Keratinocyte (primary cell): ENCODE data around the gene PLEKHA6.

Experiments used
- EZH2 ChIP-seq: IDR thresholded peaks from one replicate; pipeline ENCODE4 v1.6.1; 2012; ENCODE audit warnings: inconsistent platforms, mild to moderate bottlenecking, low read length, moderate library complexity
- TF ChIP-seq, protein P1 (sequence below), 3 experiments: IDR thresholded peaks in 1 of 3; conservative IDR thresholded peaks in 1 of 3; optimal IDR thresholded peaks in 1 of 3; 2 replicates in 2 of 3; 3 replicates in 1 of 3; pipeline versions ENCODE3 to v1.5.1; 2011; ENCODE audit warnings: low read length in 3 of 3, mild to moderate bottlenecking in 3 of 3, moderate library complexity in 2 of 3, control low read depth in 1 of 3, inconsistent platforms in 1 of 3; ENCODE audit not compliant: insufficient read depth in 2 of 3; ENCODE audit errors: extremely low read depth in 1 of 3

DNA sequence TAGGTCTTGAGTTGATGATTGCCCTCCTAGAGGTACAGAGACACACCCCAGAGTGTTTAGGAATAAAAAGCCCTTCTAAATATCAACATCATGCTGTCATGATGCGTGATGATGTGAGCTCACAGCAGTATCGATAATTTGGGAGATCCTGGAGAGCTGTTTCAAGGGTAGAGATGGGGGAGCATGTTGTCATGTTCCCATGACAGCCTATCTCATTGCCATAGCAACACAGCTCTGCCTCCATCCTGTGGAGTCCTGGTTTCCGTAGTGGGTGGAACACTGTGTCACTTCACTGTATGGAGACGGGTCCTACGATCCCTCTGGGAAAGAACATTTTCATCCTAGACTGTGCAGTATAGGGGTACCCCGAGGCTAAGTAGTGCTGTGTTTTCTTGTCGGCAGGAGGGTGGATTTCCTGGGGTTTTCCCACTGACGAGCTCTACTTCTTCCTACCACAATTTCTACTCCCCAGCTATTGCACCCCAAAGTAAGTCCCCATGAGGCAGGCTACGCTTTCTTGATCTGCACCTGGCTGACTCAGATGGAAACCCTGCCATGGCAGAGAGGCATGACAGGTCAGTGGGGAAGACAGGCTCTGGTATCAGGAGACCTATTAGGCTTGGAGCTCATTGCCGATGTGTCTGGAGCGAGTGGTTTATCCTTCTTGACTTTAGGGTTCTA, 170.6 kb downstream of the PLEKHA6 start:
- TF ChIP-seq, protein P1, sequence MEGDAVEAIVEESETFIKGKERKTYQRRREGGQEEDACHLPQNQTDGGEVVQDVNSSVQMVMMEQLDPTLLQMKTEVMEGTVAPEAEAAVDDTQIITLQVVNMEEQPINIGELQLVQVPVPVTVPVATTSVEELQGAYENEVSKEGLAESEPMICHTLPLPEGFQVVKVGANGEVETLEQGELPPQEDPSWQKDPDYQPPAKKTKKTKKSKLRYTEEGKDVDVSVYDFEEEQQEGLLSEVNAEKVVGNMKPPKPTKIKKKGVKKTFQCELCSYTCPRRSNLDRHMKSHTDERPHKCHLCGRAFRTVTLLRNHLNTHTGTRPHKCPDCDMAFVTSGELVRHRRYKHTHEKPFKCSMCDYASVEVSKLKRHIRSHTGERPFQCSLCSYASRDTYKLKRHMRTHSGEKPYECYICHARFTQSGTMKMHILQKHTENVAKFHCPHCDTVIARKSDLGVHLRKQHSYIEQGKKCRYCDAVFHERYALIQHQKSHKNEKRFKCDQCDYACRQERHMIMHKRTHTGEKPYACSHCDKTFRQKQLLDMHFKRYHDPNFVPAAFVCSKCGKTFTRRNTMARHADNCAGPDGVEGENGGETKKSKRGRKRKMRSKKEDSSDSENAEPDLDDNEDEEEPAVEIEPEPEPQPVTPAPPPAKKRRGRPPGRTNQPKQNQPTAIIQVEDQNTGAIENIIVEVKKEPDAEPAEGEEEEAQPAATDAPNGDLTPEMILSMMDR (optimal IDR thresholded peaks at IDR 0.05 in 1 of 3, IDR thresholded peaks at IDR 0.05 in 1 of 3, conservative IDR thresholded peaks at IDR 0.05 in 1 of 3; ENCODE audit: extremely low read depth in 1 of 3, insufficient read depth in 2 of 3, low read length in 3 of 3) = no peak
- no peak for TF ChIP-seq EZH2
